ENCODE results near the gene FAHD2B. TPM values are rescaled to one million over a fixed set of nuclear protein-coding genes. Genes with fewer than 3 reads are reported as not detected.
"Not testable (repeated sequence)": the region's sequence is repeated elsewhere in the genome, so short reads cannot be mapped to it uniquely, and the experiment has no call there.

The FAHD2B gene
- polyA plus RNA-seq, 1 donor (not counting 4 experiments of a cell fraction or from before 2014, with no cell fraction given), result 6.3 TPM

- H3K9ac ChIP-seq (ENCODE audit: control insufficient read depth, extremely low read depth, insufficient read depth, low read length); dilution Hi-C loops (cut with MboI; ENCODE audit: extremely low pct_ligation_motif_present, low sequenced_read_pairs); H3K9me3 ChIP-seq (ENCODE audit: control insufficient read depth, low read depth, low read length); H3K9me1 ChIP-seq (ENCODE audit: control insufficient read depth, extremely low read depth, insufficient read depth, low read length); H3K4me1 ChIP-seq (ENCODE audit: control insufficient read depth, extremely low read depth, insufficient read depth, low read length); H3K27me3 ChIP-seq (ENCODE audit: control insufficient read depth, extremely low read depth, insufficient read depth, low read length); H3K4me3 ChIP-seq (ENCODE audit: control insufficient read depth in 2 of 3, extremely low read depth in 1 of 3, insufficient read depth in 2 of 3, low read depth in 1 of 3, low read length in 3 of 3); FAIRE-seq; H3K4me2 ChIP-seq (ENCODE audit: control insufficient read depth, extremely low read depth, insufficient read depth, low read depth, low read length); H2AFZ ChIP-seq (ENCODE audit: control insufficient read depth, low read length); H3K79me2 ChIP-seq (ENCODE audit: control insufficient read depth, insufficient read depth, low read length); H3K36me3 ChIP-seq (ENCODE audit: control insufficient read depth in 2 of 2, extremely low read depth in 1 of 2, insufficient read depth in 2 of 2, low read length in 2 of 2); H4K20me1 ChIP-seq (ENCODE audit: control insufficient read depth, extremely low read depth, insufficient read depth, low read length); DNase-seq (ENCODE audit: low read depth, low spot score); H3K27ac ChIP-seq (ENCODE audit: control insufficient read depth, insufficient read depth, low read length): not testable (repeated sequence)
Observed at GRCh38 chr2:97045895-97046499, 48.7 kb downstream of the FAHD2B start.

Small RNA genes lying within 50 kb of the gene (small RNA-seq; reads per million reads assigned to genes)
- gene AC018892.1 (ENCODE audit: insufficient read length in 3 of 3, low read depth in 3 of 3, low replicate concordance in 1 of 3), result 0 reads per million in 3 experiments
- 0 reads per million in 3 experiments for gene IGKV1OR2-3 (ENCODE audit: insufficient read length in 3 of 3, low read depth in 3 of 3, low replicate concordance in 1 of 3)
- gene IGKV2OR2-2 (ENCODE audit: insufficient read length in 3 of 3, low read depth in 3 of 3, low replicate concordance in 1 of 3), result 0 reads per million in 3 experiments
- 0 reads per million in 3 experiments for gene RN7SL313P (ENCODE audit: insufficient read length in 3 of 3, low read depth in 3 of 3, low replicate concordance in 1 of 3)

Other genes with a start within 250 kb of the FAHD2B start
- gene ANKRD39, start 236.9 kb downstream of the FAHD2B start, polyA plus RNA-seq, result 6.6 to 8.3 TPM (median 7.2 TPM) in 3 replicates
- 6.9 to 10.2 TPM (median 7.5 TPM) in 3 replicates for gene SEMA4C, start 224.8 kb downstream of the FAHD2B start, polyA plus RNA-seq
- gene FAM178B, start 108.3 kb downstream of the FAHD2B start, polyA plus RNA-seq, result 0.09 to 0.12 TPM in 2 of 3 replicates, not detected in the other
- gene ANKRD36, start 18.3 kb upstream of the FAHD2B start, polyA plus RNA-seq, result 2.6 to 5.2 TPM (median 4.6 TPM) in 3 replicates

Measured in keratinocyte (primary cell).